ENCODE results near the gene KRT31.
"Not testable (repeated sequence)": the region's sequence is repeated elsewhere in the genome, so short reads cannot be mapped to it uniquely, and the experiment has no call there.

The KRT31 gene

GRCh38 chr17:41404024-41404671 is 6.7 kb upstream of the KRT31 start:
- in situ Hi-C loops (cut with MboI; ENCODE audit: low pct_unique_long_range_greater_than_20kb, low sequenced_read_pairs, unreplicated experiment), result no loop called here
- TF ChIP-seq, protein P1, sequence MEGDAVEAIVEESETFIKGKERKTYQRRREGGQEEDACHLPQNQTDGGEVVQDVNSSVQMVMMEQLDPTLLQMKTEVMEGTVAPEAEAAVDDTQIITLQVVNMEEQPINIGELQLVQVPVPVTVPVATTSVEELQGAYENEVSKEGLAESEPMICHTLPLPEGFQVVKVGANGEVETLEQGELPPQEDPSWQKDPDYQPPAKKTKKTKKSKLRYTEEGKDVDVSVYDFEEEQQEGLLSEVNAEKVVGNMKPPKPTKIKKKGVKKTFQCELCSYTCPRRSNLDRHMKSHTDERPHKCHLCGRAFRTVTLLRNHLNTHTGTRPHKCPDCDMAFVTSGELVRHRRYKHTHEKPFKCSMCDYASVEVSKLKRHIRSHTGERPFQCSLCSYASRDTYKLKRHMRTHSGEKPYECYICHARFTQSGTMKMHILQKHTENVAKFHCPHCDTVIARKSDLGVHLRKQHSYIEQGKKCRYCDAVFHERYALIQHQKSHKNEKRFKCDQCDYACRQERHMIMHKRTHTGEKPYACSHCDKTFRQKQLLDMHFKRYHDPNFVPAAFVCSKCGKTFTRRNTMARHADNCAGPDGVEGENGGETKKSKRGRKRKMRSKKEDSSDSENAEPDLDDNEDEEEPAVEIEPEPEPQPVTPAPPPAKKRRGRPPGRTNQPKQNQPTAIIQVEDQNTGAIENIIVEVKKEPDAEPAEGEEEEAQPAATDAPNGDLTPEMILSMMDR (IDR thresholded peaks at IDR 0.05; ENCODE audit: extremely low read depth, insufficient read depth, missing control alignments), result no peak
- no peak for DNase-seq (ENCODE audit: low spot score)

DNA sequence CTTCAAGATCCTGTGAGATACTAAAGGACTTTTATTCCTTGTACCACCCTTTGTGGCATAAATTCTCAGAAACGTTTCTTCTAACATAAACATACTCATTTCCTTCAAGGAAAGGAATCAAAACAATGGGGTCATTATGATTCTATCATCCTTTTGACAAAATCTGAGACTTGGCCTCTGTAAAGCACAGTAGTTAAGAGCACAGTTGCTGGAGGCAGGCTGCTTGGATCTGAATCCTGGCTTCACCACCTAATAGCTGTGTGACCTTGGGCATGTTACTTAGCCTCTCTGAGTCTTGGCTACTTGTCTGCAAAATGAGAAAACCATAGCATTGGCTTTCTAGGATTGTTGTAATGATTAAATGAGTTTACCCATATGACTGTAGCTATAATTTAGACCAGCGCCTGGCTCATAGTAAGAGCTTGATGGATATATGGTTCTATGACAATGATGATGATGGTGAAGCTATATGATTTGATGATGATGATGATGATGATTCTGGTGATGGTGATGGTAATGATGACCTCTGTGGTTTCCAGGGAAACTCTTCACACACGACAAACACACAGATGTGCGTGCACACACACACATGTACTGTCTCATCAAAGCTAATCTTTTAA is 6.1 kb upstream of the KRT31 start:
- TF ChIP-seq, protein P1 (IDR thresholded peaks at IDR 0.05; ENCODE audit: extremely low read depth, insufficient read depth, missing control alignments), result no peak
- DNase-seq (ENCODE audit: low spot score), result no peak
- in situ Hi-C loops (cut with MboI; ENCODE audit: low pct_unique_long_range_greater_than_20kb, low sequenced_read_pairs, unreplicated experiment), result no loop called here

- TF ChIP-seq, protein P1 (IDR thresholded peaks at IDR 0.05; ENCODE audit: extremely low read depth, insufficient read depth, missing control alignments), result no peak
- no peak for DNase-seq (ENCODE audit: low spot score)
- in situ Hi-C loops (cut with MboI; ENCODE audit: low pct_unique_long_range_greater_than_20kb, low sequenced_read_pairs, unreplicated experiment), result no loop called here
These were observed 4.8 kb upstream of the KRT31 start for GRCh38 chr17:41402161-41402560.

- no peak for DNase-seq (ENCODE audit: low spot score)
- TF ChIP-seq, protein P1 (IDR thresholded peaks at IDR 0.05; ENCODE audit: extremely low read depth, insufficient read depth, missing control alignments), result no peak
- in situ Hi-C loops (cut with MboI; ENCODE audit: low pct_unique_long_range_greater_than_20kb, low sequenced_read_pairs, unreplicated experiment), result no loop called here
These were observed 1.1 kb downstream of the KRT31 start for GRCh38 chr17:41396340-41396739.

DNA sequence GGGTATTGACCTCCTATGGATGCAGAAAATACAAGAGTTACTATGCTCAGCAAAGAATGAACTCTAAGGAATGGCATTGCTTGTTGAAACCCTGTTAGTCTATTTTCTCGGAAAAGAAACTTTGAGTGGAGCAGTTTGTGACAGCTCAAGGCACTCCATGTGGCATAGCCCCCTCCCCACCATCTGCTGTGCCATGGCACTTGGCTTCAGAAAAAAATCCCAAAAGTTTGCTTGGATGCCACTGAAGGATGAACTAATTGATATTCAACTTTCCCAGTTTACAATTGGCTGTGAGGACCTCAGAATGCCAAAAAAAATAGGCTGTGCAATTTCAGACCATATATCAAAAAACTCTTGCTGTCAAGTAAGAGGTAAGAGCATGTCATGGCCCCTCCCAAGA is 1.8 kb downstream of the KRT31 start:
- DNase-seq (ENCODE audit: low spot score), result no peak
- in situ Hi-C loops (cut with MboI; ENCODE audit: low pct_unique_long_range_greater_than_20kb, low sequenced_read_pairs, unreplicated experiment), result no loop called here
- TF ChIP-seq, protein P1 (IDR thresholded peaks at IDR 0.05; ENCODE audit: extremely low read depth, insufficient read depth, missing control alignments), result no peak

DNA sequence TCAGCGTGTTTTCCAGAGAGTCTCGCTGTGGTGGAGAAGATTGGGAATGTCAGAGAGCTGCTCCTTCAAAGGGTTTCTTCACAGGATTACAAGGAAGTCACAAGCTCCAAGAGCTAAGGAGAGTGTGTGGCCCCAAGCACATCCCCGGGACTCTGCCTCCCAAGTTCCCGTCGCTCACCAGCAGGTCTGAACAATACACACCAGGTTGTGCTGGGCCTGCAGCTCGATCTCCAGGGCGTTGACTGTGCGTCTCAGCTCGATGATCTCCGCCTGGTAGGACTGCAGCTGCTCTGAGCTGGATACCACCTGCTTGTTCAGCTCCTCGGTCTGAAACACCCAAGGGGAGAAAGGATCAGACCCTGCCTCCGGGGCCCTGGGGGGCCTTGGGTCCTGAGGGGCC is 2.4 kb downstream of the KRT31 start:
- in situ Hi-C loops (cut with MboI; ENCODE audit: low pct_unique_long_range_greater_than_20kb, low sequenced_read_pairs, unreplicated experiment), result not testable (repeated sequence)

GRCh38 chr17:41394254-41394996 is 3.0 kb downstream of the KRT31 start:
- DNase-seq (ENCODE audit: low spot score), result no peak
- TF ChIP-seq, protein P1 (IDR thresholded peaks at IDR 0.05; ENCODE audit: extremely low read depth, insufficient read depth, missing control alignments), result no peak
- in situ Hi-C loops (cut with MboI; ENCODE audit: low pct_unique_long_range_greater_than_20kb, low sequenced_read_pairs, unreplicated experiment), result no loop called here

More for the DNA sequence above, 2.4 kb downstream of the KRT31 start:
- not testable (repeated sequence) for DNase-seq (ENCODE audit: low spot score)

Data from GM13977 (cell line).